Esophagus muscularis mucosa (tissue), 4 donors: ENCODE measurements around the gene DUSP16. TPM values are rescaled to one million over a fixed set of nuclear protein-coding genes. Genes with fewer than 3 reads are reported as not detected.

Experiments used
- DNase-seq: peaks from one replicate; pipeline ENCODE4 v3.0.0-alpha.2; 2017; ENCODE audit errors: extremely low spot score
- H3K27ac ChIP-seq, 4 donors: fragments of 200-600 bp; sonication (generic); replicated peaks in 1 of 4; 1 replicate in 3 of 4; 2 replicates in 1 of 4; pipeline ENCODE4 v1.5.1; 2016 to 2019; ENCODE audit warnings: mild to moderate bottlenecking in 1 of 4
- H3K27me3 ChIP-seq, 4 donors: fragments of 200-600 bp; sonication (generic); one replicate each; pipeline versions ENCODE4 v1.5.1 to v1.6.0; 2016 to 2019
- H3K36me3 ChIP-seq, 4 donors: fragments of 200-600 bp; sonication (generic); one replicate each; pipeline ENCODE4 v1.5.1; 2016 to 2019
- H3K4me1 ChIP-seq, 4 donors: fragments of 200-600 bp; sonication (generic); one replicate each; pipeline ENCODE4 v1.5.1; 2016 to 2019
- H3K4me3 ChIP-seq, 4 donors: fragments of 200-600 bp; sonication (generic); 1 replicate in 2 of 4; 2 replicates in 2 of 4; pipeline ENCODE4 v1.5.1; 2016 to 2019; ENCODE audit warnings: mild to moderate bottlenecking in 4 of 4, moderate library complexity in 1 of 4
- H3K9me3 ChIP-seq, 4 donors: fragments of 200-600 bp; sonication (generic); 1 replicate in 3 of 4; 2 replicates in 1 of 4; pipeline ENCODE4 v1.5.1; 2016 to 2019
- CTCF ChIP-seq, 3 experiments: fragments of 200-600 bp in 2 of 3; fragments of 450-650 bp in 1 of 3; sonication (generic) in 2 of 3; IDR thresholded peaks; one replicate each; pipeline ENCODE4 v1.5.1; 2017 to 2019; ENCODE audit warnings: antibody characterized with exemption in 3 of 3, mild to moderate bottlenecking in 2 of 3, moderate library complexity in 1 of 3
- EP300 ChIP-seq: sonication (generic); formaldehyde crosslinking; IDR thresholded peaks from one replicate; pipeline ENCODE4 v1.6.1; 2017; ENCODE audit warnings: antibody characterized with exemption
- POLR2A ChIP-seq: fragments of 450-650 bp; IDR thresholded peaks from one replicate; pipeline ENCODE4 v1.6.1; 2017; ENCODE audit warnings: antibody characterized with exemption, moderate library complexity, mild to moderate bottlenecking, low read depth
- POLR2AphosphoS5 ChIP-seq, 2 donors: sonication (generic); formaldehyde crosslinking; IDR thresholded peaks; one replicate each; pipeline ENCODE4 v1.6.1; 2017; ENCODE audit warnings: antibody characterized with exemption in 2 of 2
- WGBS: methylation state at CpG from one replicate; pipeline ENCODE4 v1.1.5; 2018; 5-methylcytosine and 5-hydroxymethylcytosine counted together
- intact Hi-C: fragments of 100-400 bp; cut with DNase I; formaldehyde crosslinking; loops from one replicate; pipeline ENCODE4 v1.15.1; 2023
- total RNA-seq, 4 donors: library from RNA; depleted of rRNA; stranded (reverse); fragments of >200 nt; gene quantifications; one replicate each; pipeline versions ENCODE4 v1.1.0 to v1.2.1, GENCODE V29; 2016

The DUSP16 gene
- total RNA-seq, 4 donors from 2014 or later = 10.0 to 17.0 (median 13.9) TPM

- no peak for DNase-seq
- Histone ChIP-seq H3K27me3 (no peaks in the 10 kb centered on the region), H3K36me3 (peaks cover 0 to 5% (median 0%) of the 10 kb centered on the region in 4 donors), H3K4me3 (no peak overlapping the region), H3K9me3 (no peaks in the 10 kb centered on the region), H3K4me1 (no peaks in the 10 kb centered on the region), H3K27ac (no peak overlapping the region)
- 84% methylated on average over 2 of the region's 2 CpGs for WGBS
- intact Hi-C loops = no loop called here
- TF ChIP-seq CTCF (IDR thresholded peaks at IDR 0.05) (no peak), POLR2A (no peak), POLR2AphosphoS5 (IDR thresholded peaks at IDR 0.05) (no peak), EP300 (no peak)
Observed at GRCh38 chr12:12548713-12549112, 13.9 kb downstream of the DUSP16 start.

GRCh38 chr12:12546314-12546772 lies 16.3 kb downstream of the DUSP16 start:
- Histone ChIP-seq H3K4me1 (peaks cover 0 to 7% (median 0%) of the 10 kb centered on the region in 4 donors), H3K27ac (no peak overlapping the region), H3K36me3 (no peaks in the 10 kb centered on the region), H3K9me3 (no peaks in the 10 kb centered on the region), H3K4me3 (no peak overlapping the region), H3K27me3 (no peaks in the 10 kb centered on the region)
- intact Hi-C loops = no loop called here
- no peak for DNase-seq
- TF ChIP-seq POLR2A (no peak), POLR2AphosphoS5 (IDR thresholded peaks at IDR 0.05) (no peak), CTCF (IDR thresholded peaks at IDR 0.05) (no peak), EP300 (no peak)
- WGBS = 96% methylated on average over 1 of the region's 1 CpG

GRCh38 chr12:12543959-12544358 lies 18.7 kb downstream of the DUSP16 start:
- intact Hi-C loops = no loop called here
- Histone ChIP-seq H3K27ac (no peak overlapping the region), H3K4me1 (peaks cover 4 to 16% (median 5%) of the 10 kb centered on the region in 4 donors), H3K9me3 (no peaks in the 10 kb centered on the region), H3K4me3 (no peak overlapping the region), H3K36me3 (no peaks in the 10 kb centered on the region), H3K27me3 (no peaks in the 10 kb centered on the region)
- 98% methylated on average over 2 of the region's 2 CpGs for WGBS
- no peak for TF ChIP-seq EP300
- TF ChIP-seq CTCF (IDR thresholded peaks at IDR 0.05) = no peak
- no peak for TF ChIP-seq POLR2AphosphoS5 (IDR thresholded peaks at IDR 0.05)
- TF ChIP-seq POLR2A = no peak
- no peak for DNase-seq

- Histone ChIP-seq H3K9me3 (no peaks in the 10 kb centered on the region), H3K27ac (no peak overlapping the region), H3K27me3 (no peaks in the 10 kb centered on the region), H3K36me3 (no peaks in the 10 kb centered on the region), H3K4me1 (peaks cover 5 to 26% (median 12%) of the 10 kb centered on the region in 4 donors), H3K4me3 (no peak overlapping the region)
- WGBS = 54% methylated on average over 4 of the region's 4 CpGs
- DNase-seq = no peak
- no peak for TF ChIP-seq EP300
- TF ChIP-seq POLR2A = no peak
- TF ChIP-seq POLR2AphosphoS5 (IDR thresholded peaks at IDR 0.05) = no peak
- TF ChIP-seq CTCF (IDR thresholded peaks at IDR 0.05) = no peak
- intact Hi-C loops = no loop called here
Observed at GRCh38 chr12:12542964-12543363, 19.7 kb downstream of the DUSP16 start.

GRCh38 chr12:12542286-12542685 lies 20.4 kb downstream of the DUSP16 start:
- H3K36me3 ChIP-seq = no peaks in the 10 kb centered on the region
- peaks cover 5 to 28% (median 12%) of the 10 kb centered on the region in 4 donors for H3K4me1 ChIP-seq
- H3K9me3 ChIP-seq = no peaks in the 10 kb centered on the region
- intact Hi-C loops = no loop called here
- H3K27me3 ChIP-seq = no peaks in the 10 kb centered on the region
- no peak overlapping the region for H3K27ac ChIP-seq
- TF ChIP-seq POLR2AphosphoS5 (IDR thresholded peaks at IDR 0.05) = no peak
- no peak for TF ChIP-seq CTCF (IDR thresholded peaks at IDR 0.05)
- TF ChIP-seq POLR2A = no peak
- no peak for TF ChIP-seq EP300
- H3K4me3 ChIP-seq = no peak overlapping the region
- 97% methylated on average over 5 of the region's 5 CpGs for WGBS
- DNase-seq = no peak
